Activated CD4-positive, CD25-positive, alpha-beta regulatory T cell (primary cell): Measurements from ENCODE around the gene RAD23A.
A peak's percentile ranks its signal among the peaks of the same experiment; 100 is the strongest.
"Not testable (repeated sequence)": the region's sequence is repeated elsewhere in the genome, so short reads cannot be mapped to it uniquely, and the experiment has no call there.

Source experiments
- DNase-seq, 4 experiments: peaks; one replicate each; lab custom pipeline; 2025; lab: John Stamatoyannopoulos, UW

Gene RAD23A

GRCh38 chr19:12945479-12946091 is at the start of gene RAD23A:
Gene RAD23A, plus strand, starts transcription at chr19:12945862. Its CDS starts 87 bp downstream, at chr19:12945949.
- peak; percentile 95 to 98 (median 96) for DNase-seq

DNA sequence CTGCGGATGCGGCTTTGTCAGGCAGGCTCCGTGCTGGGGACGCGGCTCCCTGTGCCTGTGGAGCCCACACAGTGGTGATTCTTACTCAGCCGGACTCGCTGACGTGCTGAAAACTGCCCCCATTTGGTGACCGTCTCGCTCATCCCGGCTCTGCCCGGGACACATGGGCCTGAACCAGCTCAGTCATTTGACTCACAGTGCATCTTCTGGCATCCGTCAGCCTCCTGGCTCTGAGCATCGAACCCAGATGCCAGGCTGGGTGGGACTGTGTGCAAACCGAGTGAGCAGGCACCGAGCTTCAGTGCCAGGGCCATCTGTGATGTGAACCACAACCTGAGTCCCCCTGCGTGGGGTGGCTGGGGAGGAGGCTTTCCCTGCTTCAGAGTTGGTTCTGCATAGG is 49.2 kb upstream of the RAD23A start:
- no peak for DNase-seq

- DNase-seq = no peak
These were observed 45.7 kb upstream of the RAD23A start for GRCh38 chr19:12899891-12900518.

DNA sequence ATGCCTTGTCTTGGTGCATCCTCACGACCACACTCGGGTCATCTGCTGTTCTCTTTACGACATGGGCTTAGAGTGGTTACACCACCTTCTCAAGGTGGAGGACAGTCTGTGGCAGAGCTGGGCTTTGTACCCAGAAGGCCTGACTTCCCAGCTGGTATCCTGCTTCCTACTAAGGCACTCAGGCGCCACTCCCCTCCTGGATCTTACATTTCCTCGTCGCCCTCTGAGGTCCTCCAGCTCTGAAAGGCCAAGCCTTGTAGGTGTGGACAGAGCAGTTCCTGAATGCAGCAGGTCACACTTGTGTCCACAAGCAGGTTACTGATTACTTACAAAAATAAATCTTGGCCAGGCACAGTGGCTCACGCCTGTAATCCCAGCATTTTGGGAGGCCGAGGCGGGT is 38.5 kb upstream of the RAD23A start:
- DNase-seq = no peak

GRCh38 chr19:12912571-12912970 is 33.1 kb upstream of the RAD23A start:
- DNase-seq = no peak

- no peak for DNase-seq
These were observed 32.6 kb upstream of the RAD23A start for GRCh38 chr19:12913011-12913561.

GRCh38 chr19:12913851-12914690 is 31.6 kb upstream of the RAD23A start:
- peak in 1 of 4 experiments; percentile 7 for DNase-seq

- DNase-seq = not testable (repeated sequence)
These were observed 29.8 kb upstream of the RAD23A start for GRCh38 chr19:12915860-12916259.

GRCh38 chr19:12918253-12918652 is 27.4 kb upstream of the RAD23A start:
- no peak for DNase-seq

GRCh38 chr19:12921047-12921446 is 24.6 kb upstream of the RAD23A start:
- DNase-seq = no peak

GRCh38 chr19:12922959-12923358 is 22.7 kb upstream of the RAD23A start:
- DNase-seq = no peak

GRCh38 chr19:12924621-12925310 is 20.9 kb upstream of the RAD23A start:
- no peak for DNase-seq

DNA sequence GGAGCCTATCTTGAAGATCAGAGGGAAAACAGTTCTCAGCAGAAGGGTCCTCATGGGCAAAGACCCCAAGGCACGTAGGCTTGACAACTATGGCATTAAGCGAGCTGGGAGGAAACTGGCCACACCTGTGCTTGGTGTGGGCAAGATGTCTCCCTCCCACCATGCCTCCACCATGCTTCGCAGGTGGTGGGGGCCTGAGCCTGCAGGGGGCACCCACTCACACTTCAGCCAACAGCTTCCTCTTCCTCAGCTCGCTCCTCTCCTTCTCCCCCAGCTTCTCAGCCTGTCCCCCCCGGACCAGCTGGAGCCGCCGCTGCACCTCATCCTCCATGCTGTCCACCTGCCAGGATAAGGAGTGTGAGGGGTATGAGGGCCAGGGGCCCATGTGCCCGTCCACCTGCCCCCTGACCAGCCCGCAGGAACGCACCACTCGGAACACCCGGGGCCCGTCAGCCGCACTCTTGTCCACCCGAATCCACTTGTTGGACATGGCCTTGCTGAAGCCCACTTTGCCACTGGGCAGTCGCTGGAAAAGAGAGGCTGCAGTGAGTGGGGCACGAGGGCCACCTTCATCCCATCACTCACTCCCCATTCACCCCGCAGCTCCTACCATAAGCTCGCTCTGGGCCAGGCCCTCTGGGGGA is 15.5 kb upstream of the RAD23A start:
- no peak for DNase-seq

DNA sequence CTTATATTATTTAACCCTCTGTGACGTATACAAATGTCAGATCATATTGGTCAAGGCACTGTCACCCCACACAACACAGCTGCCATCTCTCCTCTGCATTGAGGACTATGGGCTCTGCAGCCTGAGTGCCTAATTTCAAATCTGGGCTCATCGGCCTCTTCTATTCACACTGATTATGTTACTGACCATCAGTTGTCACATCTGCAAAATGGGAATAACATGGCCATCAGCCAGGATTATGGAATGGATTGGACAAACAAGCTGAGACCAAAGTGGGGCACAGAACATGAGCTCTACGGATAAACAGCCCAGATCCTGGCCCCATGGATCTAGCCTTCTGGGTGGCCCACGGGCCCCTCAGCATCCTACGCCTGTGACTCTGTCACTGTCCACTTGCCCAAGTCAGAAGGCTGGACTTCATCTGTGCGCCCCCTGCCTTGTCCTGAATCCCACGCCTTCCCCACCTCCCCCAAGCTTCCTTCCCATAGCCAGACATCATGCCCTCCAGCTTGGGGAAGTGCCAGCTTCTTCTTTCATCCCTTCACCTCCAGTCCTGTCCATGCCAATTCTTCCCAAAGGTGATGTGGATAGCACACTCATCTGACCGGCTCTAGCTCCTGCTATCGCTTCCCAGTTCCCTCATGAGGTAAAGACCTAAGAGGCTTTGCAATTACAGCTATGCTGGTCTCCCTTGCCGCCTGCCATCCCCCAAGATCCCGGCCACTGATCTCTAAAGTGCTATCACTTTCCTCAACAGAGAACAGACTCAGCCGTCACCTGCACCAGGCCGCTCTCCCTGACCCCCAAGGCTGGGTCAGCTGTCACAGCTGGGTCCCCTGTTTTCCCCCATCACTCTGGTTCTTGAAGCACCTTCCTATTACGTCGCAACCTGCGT is 13.0 kb upstream of the RAD23A start:
- DNase-seq = no peak

DNA sequence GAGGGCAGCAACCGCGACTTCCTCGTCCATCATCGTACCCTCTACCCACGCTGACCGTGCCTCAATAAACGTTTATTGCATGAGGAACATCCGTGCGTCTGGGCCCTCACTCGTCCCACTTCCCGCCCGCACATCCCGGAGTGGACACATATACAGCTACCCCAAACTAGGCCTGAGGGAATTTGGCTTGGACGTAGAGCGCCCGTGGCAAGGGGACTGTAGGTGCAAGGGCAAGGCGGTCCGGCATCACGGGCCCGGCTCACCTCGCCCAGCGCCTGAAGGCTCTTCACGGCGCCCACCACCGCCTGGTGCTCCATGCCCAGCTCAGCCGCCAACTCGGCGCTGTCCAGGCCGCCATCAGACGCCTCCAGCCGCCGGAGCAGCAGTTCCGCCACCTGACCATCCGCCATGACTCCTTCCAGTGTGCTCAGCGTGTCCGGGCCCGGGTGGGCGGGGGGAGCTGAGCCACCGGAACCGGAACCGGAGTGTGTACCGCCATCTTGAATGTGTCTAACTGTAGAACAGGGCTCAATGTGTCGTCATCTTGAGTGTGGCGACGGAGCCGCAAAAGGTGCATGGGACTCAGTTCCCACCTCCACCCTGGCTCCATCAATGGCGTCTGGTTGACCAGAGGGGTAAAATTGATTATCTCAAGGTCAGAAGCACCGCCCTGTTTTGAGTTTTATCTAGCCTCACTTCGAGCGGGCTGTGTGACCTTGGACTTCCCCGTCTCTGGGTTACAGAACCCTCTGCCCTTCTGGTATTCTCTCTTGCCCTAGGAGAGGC is 12.2 kb upstream of the RAD23A start, which contains the start of gene FARSA:
TSS of gene FARSA (minus strand) at position 425 of the 786 bp plus-strand sequence. CDS start at position 410, 15 bp downstream.
- peak; percentile 75 to 81 (median 78) for DNase-seq

DNA sequence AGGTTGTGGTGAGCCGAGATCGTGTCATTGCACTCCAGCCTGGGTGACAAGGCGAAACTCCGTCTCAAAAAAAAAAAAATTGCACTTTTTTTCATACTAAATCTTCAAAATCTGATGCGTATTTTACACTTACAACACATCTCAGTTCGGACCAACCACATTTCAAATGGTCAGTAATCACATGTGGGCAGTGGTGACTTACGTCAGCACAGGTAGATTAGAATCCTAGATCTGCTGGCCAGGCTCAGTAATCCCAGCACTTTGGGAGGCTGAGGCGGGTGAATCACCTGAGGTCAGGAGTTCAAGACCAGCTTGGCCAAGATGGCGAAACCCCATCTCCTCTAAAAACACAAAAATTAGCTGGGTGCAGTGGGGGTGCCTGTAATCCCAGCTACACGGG is 10.6 kb upstream of the RAD23A start:
- no peak for DNase-seq

DNA sequence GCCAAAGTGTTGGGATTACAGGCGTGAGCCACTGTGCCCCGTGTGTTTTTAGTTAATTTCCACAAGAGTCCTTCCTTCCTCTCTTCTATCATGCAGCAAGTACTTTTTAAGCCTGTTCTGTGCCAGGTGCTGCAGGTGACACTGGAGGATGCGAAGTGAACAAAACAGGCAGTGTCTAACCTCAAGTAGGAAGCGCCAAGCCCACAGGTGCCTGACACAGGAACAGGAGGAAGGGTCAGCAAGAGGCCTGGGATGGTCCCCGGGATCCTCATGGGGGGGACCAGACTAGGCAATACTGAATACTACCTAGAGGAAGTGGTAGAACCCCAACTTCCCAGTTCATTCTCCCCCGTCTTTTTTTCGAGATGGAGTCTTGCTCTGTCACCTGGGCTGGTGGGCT is 9.1 kb upstream of the RAD23A start:
- DNase-seq = no peak

DNA sequence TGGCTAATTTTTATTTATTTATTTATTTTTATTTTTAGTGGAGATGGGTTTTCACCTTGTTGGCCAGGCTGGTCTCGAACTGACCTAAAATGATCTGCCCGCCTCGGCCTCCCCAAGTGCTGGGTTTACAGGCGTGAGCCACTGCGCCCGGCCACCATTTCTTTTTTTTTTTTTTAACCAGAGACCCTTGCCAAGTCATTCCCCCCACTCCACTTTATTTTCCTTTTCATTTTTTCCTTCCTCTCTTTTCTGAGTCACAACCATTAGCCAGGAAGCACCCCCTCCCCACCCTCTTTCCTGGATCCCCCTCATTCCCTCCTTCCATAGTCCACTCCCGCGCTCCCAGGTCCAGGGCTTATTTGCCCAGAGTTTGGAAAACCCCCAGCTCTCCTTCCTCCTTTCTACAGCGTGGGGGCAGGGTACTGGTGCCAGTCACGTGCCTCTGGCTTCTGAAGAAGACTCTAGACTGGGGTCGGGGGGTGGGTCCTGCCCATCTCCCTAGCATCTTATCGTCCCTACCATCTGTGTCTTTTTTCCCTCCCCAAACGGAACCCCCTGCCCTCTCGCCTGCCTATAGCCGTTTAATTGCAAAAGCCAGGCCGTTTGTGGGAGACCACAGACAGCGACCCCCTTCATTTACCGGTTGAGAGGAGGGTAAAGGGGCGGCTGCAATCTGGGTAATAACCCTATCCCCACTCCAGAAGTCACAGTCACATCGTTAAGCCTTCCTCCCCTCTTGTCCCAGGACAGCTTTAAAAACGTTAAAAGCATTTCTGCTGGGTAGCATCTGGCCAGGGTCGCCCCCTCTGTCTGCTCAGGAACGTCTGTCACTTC is 8.4 kb upstream of the RAD23A start:
- DNase-seq = no peak
